Activated naive CD8-positive, alpha-beta T cell treated with anti-CD3 and anti-CD28 coated beads, Interleukin-2, amount 50 U/mL, for 16 hours (primary cell): ENCODE data around the gene ADAMTS4.
A peak's percentile ranks its signal among the peaks of the same experiment; 100 is the strongest.
"Not testable (repeated sequence)": the region's sequence is repeated elsewhere in the genome, so short reads cannot be mapped to it uniquely, and the experiment has no call there.

Experiments
- DNase-seq: peaks from one replicate; pipeline ENCODE4 v3.0.0-alpha.2; 2020; ENCODE audit warnings: low read depth, low spot score

The ADAMTS4 gene, protein sequence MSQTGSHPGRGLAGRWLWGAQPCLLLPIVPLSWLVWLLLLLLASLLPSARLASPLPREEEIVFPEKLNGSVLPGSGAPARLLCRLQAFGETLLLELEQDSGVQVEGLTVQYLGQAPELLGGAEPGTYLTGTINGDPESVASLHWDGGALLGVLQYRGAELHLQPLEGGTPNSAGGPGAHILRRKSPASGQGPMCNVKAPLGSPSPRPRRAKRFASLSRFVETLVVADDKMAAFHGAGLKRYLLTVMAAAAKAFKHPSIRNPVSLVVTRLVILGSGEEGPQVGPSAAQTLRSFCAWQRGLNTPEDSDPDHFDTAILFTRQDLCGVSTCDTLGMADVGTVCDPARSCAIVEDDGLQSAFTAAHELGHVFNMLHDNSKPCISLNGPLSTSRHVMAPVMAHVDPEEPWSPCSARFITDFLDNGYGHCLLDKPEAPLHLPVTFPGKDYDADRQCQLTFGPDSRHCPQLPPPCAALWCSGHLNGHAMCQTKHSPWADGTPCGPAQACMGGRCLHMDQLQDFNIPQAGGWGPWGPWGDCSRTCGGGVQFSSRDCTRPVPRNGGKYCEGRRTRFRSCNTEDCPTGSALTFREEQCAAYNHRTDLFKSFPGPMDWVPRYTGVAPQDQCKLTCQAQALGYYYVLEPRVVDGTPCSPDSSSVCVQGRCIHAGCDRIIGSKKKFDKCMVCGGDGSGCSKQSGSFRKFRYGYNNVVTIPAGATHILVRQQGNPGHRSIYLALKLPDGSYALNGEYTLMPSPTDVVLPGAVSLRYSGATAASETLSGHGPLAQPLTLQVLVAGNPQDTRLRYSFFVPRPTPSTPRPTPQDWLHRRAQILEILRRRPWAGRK

GRCh38 chr1:161198897-161199431, at the start of gene ADAMTS4:
TSS of gene ADAMTS4 (minus strand) at chr1:161199054. CDS start at chr1:161198627, 427 bp downstream.
- no peak for DNase-seq

DNA sequence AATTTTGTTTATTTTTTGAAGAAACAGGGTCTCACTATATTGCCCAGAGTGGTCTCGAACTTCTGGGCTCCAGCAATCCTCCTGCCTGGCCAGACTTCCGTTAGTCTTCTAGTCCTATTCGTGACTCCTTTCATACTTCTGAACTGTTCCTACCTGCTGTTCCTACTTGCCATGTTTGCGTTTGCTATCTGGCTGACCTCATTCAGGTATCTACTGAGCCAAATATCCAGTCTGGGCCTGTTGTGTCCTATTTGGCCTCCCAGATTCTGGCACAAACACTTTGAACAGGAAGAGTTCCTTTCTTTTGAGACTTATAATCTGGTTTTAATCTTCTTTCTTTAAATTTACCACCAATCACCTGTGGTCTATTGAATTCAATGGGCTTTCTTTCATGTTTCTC, 46.0 kb upstream of the ADAMTS4 start:
- no peak for DNase-seq

DNA sequence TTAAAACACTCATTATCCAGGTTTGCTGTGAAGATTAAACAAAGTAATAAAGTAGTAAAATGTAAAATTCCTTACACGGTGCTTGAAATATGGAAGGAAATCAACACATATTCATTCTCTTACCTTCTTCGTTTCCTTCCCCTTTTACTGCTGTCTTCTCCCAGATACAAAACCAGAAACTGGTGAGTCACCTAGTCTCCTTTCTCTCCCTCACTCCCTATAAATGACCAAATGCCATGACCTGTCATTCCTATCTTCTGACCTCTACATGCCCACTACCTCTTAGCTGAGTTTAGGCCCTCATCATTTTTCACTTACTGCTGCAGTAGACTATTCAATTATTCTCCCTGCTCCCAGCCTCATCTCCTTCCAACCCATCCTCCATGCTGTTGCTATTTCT, 43.5 kb upstream of the ADAMTS4 start:
- DNase-seq: no peak

DNA sequence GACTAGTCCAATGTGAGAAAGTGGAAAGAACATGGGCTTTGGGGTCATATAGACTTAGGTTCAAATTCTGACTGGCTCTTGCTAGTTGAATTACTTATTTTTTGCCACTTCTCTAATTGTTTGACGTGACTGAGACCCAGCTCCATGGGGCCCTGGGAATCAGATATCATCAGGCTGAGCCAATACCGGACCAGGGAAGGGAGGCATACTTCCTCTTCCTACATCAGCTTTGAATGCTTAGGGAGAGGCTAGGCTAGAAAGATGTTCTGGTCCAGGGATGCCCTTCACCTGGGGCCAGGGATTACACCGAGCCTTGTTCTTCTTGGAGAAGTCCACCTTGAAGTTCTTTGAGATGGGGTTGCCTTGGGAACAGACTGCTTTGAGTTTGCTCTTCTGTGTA, 42.8 kb upstream of the ADAMTS4 start:
- DNase-seq: no peak

- DNase-seq: no peak
Measured at GRCh38 chr1:161238039-161238473, 39.2 kb upstream of the ADAMTS4 start, which contains the start of gene NR1I3. TSS of gene NR1I3 (minus strand) at chr1:161238203. CDS start at chr1:161236565, 1,638 bp downstream.

DNA sequence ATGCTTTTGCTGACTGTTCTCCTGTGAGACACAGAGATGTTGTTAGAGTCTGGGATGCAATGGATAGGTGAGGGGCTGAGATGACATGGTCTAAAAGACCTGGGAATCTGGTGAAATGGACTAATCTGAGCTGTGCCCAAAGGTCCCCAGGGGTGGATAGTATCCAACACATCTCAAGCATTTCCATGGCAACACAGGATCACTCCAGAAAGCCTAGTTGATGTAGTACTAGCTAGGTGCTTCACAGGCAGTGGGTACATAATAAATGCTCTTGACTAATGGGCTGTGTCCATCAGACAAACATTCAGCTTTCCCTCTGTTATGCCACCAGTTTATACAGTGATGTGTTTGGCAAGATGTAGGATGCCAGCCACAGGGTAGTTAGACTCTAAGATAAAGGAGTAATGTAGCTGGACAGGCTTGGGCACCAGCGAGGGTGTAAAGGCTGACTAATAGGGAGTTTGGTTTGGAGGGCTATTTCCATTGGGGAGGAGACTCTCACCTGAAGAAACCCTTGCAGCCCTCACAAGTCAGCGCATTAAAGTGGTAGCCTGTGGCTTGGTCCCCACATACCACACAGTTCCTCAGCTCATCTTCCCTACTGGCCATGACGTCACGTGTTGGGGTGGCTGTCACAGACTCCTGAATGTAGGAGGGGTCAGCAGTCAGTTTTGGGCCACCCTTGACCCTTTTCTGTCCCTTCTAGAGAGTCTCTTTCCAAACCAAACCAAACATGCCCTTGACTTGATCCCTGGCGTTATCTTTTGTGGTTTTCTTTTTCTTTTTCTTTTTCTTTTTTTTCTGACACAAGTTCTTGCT, 37.3 kb upstream of the ADAMTS4 start:
- DNase-seq: no peak

- no peak for DNase-seq
Measured at GRCh38 chr1:161233102-161233501, 34.2 kb upstream of the ADAMTS4 start.

GRCh38 chr1:161230762-161231161, 31.9 kb upstream of the ADAMTS4 start:
- no peak for DNase-seq

GRCh38 chr1:161229896-161230295, 31.0 kb upstream of the ADAMTS4 start:
- DNase-seq: no peak

DNA sequence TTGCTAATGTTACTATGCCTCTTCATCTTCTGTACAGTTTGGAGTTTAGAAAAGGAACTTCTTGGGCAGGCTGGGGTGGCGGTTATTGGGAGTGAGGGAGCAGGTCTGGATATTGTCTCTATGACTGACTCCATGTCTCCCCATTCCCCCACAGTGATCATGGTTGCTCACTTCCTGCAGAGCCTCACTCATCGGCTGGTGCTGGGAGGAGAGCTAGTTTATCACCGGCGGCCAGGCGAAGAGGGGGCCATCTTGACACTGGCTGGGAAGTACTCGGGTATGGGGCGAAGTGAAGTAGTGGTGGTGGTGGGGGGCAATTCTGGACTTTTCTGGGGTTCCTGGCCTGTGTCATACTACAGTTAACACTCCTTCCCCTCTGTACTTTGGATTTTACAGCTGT, 29.2 kb upstream of the ADAMTS4 start:
- no peak for DNase-seq

DNA sequence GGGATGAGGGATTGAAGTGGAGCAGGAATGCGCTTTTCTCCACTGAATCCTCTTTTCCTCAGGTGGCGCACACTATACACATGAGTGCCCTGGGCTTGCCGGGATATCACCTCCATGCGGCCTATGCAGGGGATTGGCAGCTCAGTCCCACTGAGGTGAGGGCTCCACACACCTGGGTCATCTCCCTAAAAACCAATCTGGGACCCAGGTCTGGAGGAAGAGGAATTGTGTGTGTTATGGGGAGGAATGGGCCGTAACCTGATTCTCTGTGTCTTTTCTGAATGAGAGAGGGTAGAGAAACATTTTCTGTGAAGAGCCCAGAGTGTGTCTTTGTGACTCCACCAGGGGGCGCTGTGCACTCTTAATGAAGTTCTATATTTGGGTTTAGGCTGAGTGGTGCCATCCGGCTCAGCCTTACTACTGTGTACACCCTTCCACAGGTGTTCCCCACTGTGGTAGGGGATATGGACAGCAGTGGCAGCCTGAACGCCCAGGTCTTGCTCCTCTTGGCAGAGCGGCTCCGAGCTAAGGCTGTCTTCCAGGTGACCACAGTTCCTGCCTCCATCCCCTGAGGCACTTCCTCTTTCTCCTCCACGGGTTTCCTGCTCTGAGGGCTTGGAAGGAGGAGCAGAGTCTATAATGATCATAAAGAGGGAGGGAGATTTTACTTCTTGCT, 28.5 kb upstream of the ADAMTS4 start:
- peak; percentile 87 for DNase-seq

DNA sequence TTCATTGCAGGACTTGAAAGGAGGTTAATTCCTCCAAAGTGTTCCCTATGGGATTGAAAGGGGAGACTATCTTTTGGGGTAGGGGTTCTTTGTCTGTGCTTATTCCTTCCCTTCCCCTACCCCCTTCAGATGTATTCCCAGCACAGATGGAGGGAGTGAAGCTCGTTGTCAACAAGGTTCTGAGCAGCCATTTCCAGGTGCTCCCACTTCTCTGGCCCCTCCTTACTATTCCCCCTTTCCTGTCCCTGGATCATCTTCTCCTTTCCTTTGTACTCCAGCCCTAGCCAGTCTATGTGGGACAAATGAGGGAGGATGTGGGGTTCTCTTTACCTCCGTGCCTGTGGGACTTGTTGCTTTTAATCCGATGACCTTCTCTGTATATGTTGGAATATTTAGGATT, 27.9 kb upstream of the ADAMTS4 start:
- no peak for DNase-seq

- no peak for DNase-seq
Measured at GRCh38 chr1:161226320-161226711, 27.5 kb upstream of the ADAMTS4 start.

DNA sequence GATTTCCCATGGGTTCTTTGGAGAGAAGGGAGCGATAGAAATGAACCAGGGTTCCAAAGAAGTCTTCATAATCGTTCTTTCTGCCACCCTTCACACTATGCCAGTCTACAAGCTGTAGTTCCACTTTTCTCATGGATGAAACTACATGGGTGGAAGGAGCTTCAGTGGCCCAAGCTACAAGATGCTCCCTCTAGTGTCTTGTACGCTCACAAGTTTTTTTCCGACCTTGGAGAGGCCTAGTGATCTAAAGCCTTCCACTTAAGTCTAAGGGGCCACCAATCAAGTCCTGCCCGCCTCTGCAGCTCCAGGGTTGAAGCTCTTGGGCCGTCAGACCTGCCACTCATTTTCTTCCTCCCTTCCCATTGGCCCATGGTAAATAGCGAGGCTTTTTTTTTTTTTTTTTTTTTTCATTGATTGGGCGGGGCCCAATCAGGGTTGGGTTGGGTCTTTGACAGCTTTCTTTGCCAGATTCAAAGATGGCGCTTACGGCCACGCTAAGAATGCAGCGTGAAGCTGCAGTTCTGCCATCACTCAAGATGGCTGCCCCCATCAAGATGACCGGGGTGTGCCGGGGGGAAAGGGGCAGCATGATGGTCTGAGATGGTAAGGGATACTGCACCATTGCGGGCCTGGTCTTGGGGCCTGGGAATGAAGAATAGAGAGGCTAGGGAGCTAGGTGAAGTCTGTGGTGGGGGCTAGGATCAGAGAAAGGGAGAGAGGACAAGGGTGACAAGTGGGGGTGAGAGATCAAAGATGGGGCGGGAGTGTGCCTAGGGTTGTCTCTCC, 26.9 kb upstream of the ADAMTS4 start, which contains the start of gene TOMM40L:
Gene TOMM40L, plus strand, starts transcription at position 527 of the 786 bp plus-strand sequence. CDS start 430 bp downstream, outside the sequence.
- peak; percentile 62 for DNase-seq

GRCh38 chr1:161225178-161225533, 26.3 kb upstream of the ADAMTS4 start:
- no peak for DNase-seq

GRCh38 chr1:161224695-161225087, 25.8 kb upstream of the ADAMTS4 start:
- not testable (repeated sequence) for DNase-seq

DNA sequence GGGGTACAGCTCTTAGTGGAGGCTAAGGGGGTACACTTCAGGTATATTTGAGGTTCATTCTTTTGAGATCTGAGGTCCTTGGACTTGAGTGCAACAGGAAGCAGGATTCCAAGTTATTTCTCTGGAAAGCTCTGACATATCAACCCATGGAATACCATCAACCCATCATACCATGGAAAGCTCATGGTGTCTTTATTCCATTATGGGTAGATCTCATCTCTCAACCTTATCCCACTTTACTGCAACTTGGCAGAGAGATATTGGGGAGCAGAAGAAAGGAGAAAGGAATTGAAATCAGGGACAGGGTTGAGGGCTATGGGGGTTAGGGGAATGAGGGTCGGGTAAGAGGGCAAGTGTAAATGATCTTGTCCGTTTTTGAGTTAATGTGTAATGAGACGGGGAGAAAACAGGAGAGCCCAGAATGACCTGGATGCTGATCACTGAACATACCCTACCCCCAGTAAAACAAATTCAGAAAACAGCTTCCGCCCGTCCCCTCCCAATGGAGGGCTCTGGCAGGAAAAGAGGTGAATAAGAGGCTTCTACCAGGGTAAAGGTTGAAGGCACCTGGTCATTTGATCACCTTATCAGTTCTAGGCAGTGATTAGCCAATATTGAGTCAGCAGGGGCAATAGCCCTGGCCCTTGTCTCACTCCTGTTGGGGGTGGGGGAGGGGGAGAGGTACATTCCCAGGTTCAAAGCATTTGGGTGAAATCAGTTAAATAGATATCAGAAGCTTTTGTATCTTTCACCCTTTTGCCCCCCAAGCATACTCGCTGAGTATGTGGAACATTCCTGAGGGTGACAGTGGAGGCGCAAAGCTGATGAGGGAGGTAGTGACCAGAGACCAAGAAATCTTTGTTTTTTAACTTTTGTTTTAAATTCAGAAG, 25.2 kb upstream of the ADAMTS4 start:
- DNase-seq: no peak

DNA sequence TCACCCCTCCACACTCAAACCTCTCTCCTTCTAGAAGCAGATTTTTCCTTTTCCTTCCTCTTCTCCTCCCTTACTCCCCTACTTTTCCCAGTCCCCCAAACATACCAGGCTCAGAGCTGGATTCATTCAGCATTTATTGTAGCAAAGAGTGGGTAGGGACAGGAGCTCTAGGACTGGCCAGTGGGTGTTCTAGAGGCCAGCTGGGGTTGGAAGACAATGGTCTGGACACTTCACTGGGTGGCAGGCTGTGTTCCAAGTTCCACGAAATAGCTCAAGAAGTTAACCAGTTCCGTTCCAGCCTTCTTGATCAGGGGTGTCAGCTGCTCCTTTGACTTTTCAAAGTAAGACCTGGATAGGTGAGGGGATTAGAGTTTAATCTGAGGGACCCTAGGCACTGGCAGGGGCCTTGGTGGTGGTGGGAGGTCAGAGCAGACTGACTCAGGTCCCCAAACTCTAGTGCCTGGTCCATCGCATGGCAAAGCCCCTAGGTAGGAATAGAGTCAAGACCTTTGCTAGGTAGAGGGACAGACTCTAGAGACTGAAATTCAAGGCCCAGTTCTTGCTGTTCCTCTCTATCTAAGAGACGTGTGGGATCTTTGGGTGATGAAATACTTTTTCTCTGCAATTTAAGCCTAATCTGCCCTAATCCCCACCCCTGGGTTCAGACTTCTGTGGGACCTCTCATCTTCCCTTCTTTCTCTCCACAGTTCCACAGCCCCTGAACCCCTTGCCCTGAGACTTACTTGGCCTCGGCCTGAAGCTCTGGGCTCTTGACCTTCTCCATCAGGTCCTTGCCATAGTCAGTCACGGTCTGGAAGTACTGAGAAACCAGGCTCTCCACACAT, 23.5 kb upstream of the ADAMTS4 start:
- no peak for DNase-seq
